Measurements from ENCODE around the gene ATP11C.

The ATP11C gene

DNA sequence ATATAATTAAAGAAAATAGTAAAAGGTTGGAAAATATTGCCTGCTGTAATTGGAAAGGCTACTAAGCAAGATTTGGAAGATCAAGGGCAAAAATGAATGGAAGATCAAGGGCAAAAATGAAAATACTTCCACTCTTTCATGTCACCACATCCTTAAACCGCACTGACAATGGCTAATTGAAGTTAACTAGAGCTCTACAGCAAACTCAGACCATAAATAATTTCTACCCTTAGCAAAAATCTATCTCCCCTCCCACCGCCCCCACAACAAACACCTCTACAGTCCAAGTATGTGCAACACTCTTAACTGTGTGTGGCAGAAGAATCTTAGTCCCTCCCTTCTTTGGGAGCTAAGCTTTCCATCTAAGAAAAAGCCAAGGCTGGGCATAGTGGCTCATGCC is 27.1 kb downstream of the ATP11C start:
- Mint-ChIP-seq H3K4me3 (no peak overlapping the region), H3K9me3 (no peaks in the 10 kb centered on the region), H3K27me3 (no peaks in the 10 kb centered on the region), H3K36me3 (ENCODE audit: low read depth) (peaks cover 9% of the 10 kb centered on the region), H3K27ac (no peak overlapping the region), H3K4me1 (ENCODE audit: low read depth) (peaks cover 25% of the 10 kb centered on the region)
- intact Hi-C loops (cut with micrococcal nuclease), result no loop called here

DNA sequence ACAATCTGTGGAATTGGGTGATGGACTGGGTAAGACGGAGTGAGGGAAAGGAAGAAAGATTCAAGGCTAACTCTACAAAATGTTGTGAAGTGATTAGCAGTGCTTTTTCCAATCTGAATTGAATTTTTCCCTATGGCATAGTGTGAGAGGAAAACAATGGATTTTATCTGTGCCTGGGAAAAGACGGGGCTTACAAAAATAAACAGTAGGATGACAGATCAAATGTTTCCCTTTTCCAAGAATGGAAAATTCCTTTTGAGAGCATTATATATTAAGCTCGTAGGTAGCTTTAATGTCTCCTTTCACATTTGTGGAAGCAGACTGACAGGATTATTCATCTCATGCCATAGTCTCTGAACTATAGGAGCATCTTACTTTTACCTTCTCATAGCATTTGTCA is 27.8 kb downstream of the ATP11C start:
- H3K27ac Mint-ChIP-seq, result peak overlapping the region; percentile 20
- H3K36me3 Mint-ChIP-seq (ENCODE audit: low read depth), result peaks cover 9% of the 10 kb centered on the region
- no peaks in the 10 kb centered on the region for H3K9me3 Mint-ChIP-seq
- intact Hi-C loops (cut with micrococcal nuclease), result no loop called here
- H3K27me3 Mint-ChIP-seq, result no peaks in the 10 kb centered on the region
- H3K4me1 Mint-ChIP-seq (ENCODE audit: low read depth), result peaks cover 20% of the 10 kb centered on the region
- no peak overlapping the region for H3K4me3 Mint-ChIP-seq

DNA sequence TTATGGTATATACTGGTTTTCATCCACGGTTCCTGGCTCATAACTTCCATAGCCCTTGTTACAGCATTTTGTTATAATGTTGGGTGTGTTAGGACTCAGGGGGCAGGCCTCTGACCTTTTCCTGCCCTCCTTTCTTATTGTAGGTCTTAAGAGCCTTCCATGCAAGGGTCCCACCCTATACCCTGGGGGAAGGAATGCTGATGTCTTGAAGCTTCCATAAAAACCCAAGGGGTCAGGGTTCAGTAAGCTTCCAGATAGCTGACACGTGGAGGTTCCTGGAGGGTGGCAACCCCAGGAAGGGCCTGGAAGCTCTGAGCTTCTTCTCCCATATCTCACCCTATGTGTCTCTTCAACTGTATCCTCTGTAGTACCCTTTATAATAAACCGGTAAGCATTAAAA is 29.6 kb downstream of the ATP11C start:
- no peaks in the 10 kb centered on the region for H3K27me3 Mint-ChIP-seq
- intact Hi-C loops (cut with micrococcal nuclease), result no loop called here
- no peaks in the 10 kb centered on the region for H3K9me3 Mint-ChIP-seq
- H3K27ac Mint-ChIP-seq, result no peak overlapping the region
- H3K4me1 Mint-ChIP-seq (ENCODE audit: low read depth), result peaks cover 17% of the 10 kb centered on the region
- peaks cover 9% of the 10 kb centered on the region for H3K36me3 Mint-ChIP-seq (ENCODE audit: low read depth)
- H3K4me3 Mint-ChIP-seq, result no peak overlapping the region

DNA sequence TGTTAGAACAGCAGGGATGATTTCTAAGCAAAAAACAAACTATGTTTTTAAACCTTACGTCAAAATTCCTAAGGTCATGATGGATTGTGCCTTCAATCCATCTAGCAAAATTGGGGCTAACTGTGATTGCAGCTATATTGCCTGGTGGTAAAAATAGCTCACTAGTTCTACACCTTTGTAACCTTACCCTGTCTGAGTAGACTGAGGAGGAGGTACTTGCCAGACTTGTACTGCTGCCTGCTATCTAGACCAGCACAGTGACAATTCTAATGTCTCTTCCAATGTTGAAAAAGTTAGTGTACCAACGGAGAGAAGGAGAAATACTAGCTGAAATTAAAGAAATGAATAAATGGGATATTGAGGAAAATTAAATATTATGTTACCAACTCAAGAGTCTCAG is 30.3 kb downstream of the ATP11C start:
- H3K4me1 Mint-ChIP-seq (ENCODE audit: low read depth), result peaks cover 15% of the 10 kb centered on the region
- intact Hi-C loops (cut with micrococcal nuclease), result no loop called here
- no peaks in the 10 kb centered on the region for H3K27me3 Mint-ChIP-seq
- no peak overlapping the region for H3K4me3 Mint-ChIP-seq
- no peaks in the 10 kb centered on the region for H3K9me3 Mint-ChIP-seq
- peaks cover 9% of the 10 kb centered on the region for H3K36me3 Mint-ChIP-seq (ENCODE audit: low read depth)
- no peak overlapping the region for H3K27ac Mint-ChIP-seq

- Mint-ChIP-seq H3K36me3 (ENCODE audit: low read depth) (no peaks in the 10 kb centered on the region), H3K4me1 (ENCODE audit: low read depth) (peaks cover 6% of the 10 kb centered on the region), H3K27me3 (no peaks in the 10 kb centered on the region), H3K27ac (no peak overlapping the region), H3K9me3 (no peaks in the 10 kb centered on the region), H3K4me3 (no peak overlapping the region)
- intact Hi-C loops (cut with micrococcal nuclease), result no loop called here
Observed at GRCh38 chrX:139898334-139898733, 34.5 kb downstream of the ATP11C start.

GRCh38 chrX:139892512-139892911 is 40.3 kb downstream of the ATP11C start:
- H3K27me3 Mint-ChIP-seq, result no peaks in the 10 kb centered on the region
- H3K27ac Mint-ChIP-seq, result peak overlapping the region; percentile 82
- intact Hi-C loops (cut with micrococcal nuclease), result loop anchor here (5.0 kb wide), 1 partner anchor 40 kb away; the partner anchor contains the start of gene ATP11C
- H3K9me3 Mint-ChIP-seq, result no peaks in the 10 kb centered on the region
- H3K36me3 Mint-ChIP-seq (ENCODE audit: low read depth), result no peaks in the 10 kb centered on the region
- H3K4me3 Mint-ChIP-seq, result no peak overlapping the region
- H3K4me1 Mint-ChIP-seq (ENCODE audit: low read depth), result peaks cover 25% of the 10 kb centered on the region

GRCh38 chrX:139890991-139891700 is 41.7 kb downstream of the ATP11C start:
- peaks cover 24% of the 10 kb centered on the region for H3K4me1 Mint-ChIP-seq (ENCODE audit: low read depth)
- intact Hi-C loops (cut with micrococcal nuclease), result loop anchor here (5.0 kb wide), 1 partner anchor 41 kb away; the partner anchor contains the start of gene ATP11C
- no peak overlapping the region for H3K4me3 Mint-ChIP-seq
- H3K36me3 Mint-ChIP-seq (ENCODE audit: low read depth), result no peaks in the 10 kb centered on the region
- H3K27ac Mint-ChIP-seq, result no peak overlapping the region
- H3K27me3 Mint-ChIP-seq, result no peaks in the 10 kb centered on the region
- H3K9me3 Mint-ChIP-seq, result no peaks in the 10 kb centered on the region

DNA sequence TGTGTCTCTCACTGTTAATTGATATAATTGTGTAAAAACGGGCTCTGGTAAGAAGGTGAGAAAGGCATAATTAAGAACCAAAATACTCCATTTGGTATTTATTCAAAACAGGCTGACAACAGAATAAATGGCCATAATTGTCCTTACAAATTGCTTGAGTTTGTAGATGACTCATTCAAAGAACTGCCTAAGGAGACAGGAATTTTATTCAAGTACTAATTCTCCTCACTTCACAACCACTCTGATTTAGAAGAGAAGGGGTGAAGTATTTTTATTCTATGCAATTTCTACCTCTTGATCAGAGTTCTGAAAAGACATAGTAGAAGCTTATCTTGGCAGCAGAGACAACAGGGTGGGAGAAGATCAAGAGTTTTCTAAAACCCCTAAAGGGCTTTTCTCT is 43.1 kb downstream of the ATP11C start:
- intact Hi-C loops (cut with micrococcal nuclease), result loop anchor here (5.0 kb wide), 1 partner anchor 43 kb away; the partner anchor contains the start of gene ATP11C
- Mint-ChIP-seq H3K27ac (no peak overlapping the region), H3K4me3 (no peak overlapping the region), H3K9me3 (no peaks in the 10 kb centered on the region), H3K4me1 (ENCODE audit: low read depth) (peaks cover 24% of the 10 kb centered on the region), H3K36me3 (ENCODE audit: low read depth) (peaks cover 5% of the 10 kb centered on the region), H3K27me3 (no peaks in the 10 kb centered on the region)

DNA sequence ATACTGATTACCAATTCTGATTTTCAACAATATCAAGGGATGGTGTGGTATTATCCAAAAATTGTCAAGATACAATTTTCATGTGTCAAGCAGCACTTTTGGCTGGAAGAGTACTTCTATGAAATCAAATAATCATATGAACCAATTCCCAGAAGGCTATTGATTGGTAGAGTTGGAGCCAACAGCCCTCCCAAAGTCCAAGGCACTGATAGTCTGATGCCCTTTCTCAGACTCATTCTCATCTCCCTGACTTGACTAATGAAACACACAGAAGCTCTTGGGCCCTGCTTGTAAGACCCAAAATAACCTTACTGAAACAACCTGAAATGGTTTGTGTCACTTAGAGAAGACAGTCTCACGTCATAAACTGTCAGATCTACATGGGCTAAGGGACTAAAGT is 48.9 kb downstream of the ATP11C start:
- H3K4me1 Mint-ChIP-seq (ENCODE audit: low read depth), result no peaks in the 10 kb centered on the region
- peaks cover 13% of the 10 kb centered on the region for H3K36me3 Mint-ChIP-seq (ENCODE audit: low read depth)
- H3K27ac Mint-ChIP-seq, result no peak overlapping the region
- intact Hi-C loops (cut with micrococcal nuclease), result no loop called here
- H3K4me3 Mint-ChIP-seq, result no peak overlapping the region
- H3K27me3 Mint-ChIP-seq, result no peaks in the 10 kb centered on the region
- no peaks in the 10 kb centered on the region for H3K9me3 Mint-ChIP-seq

GRCh38 chrX:139882299-139882698 is 50.6 kb downstream of the ATP11C start:
- H3K27ac Mint-ChIP-seq, result no peak overlapping the region
- intact Hi-C loops (cut with micrococcal nuclease), result no loop called here
- H3K9me3 Mint-ChIP-seq, result no peaks in the 10 kb centered on the region

GRCh38 chrX:139881572-139881971 is 51.3 kb downstream of the ATP11C start:
- peaks cover 5% of the 10 kb centered on the region for H3K4me1 Mint-ChIP-seq (ENCODE audit: low read depth)
- H3K4me3 Mint-ChIP-seq, result no peak overlapping the region
- H3K27me3 Mint-ChIP-seq, result no peaks in the 10 kb centered on the region
- H3K9me3 Mint-ChIP-seq, result no peaks in the 10 kb centered on the region
- H3K36me3 Mint-ChIP-seq (ENCODE audit: low read depth), result peaks cover 13% of the 10 kb centered on the region
- H3K27ac Mint-ChIP-seq, result no peak overlapping the region
- intact Hi-C loops (cut with micrococcal nuclease), result no loop called here

More at GRCh38 chrX:139882299-139882698, 50.6 kb downstream of the ATP11C start:
- no peak overlapping the region for H3K4me3 Mint-ChIP-seq
- H3K36me3 Mint-ChIP-seq (ENCODE audit: low read depth), result peaks cover 13% of the 10 kb centered on the region
- H3K4me1 Mint-ChIP-seq (ENCODE audit: low read depth), result peaks cover 5% of the 10 kb centered on the region
- H3K27me3 Mint-ChIP-seq, result no peaks in the 10 kb centered on the region

DNA sequence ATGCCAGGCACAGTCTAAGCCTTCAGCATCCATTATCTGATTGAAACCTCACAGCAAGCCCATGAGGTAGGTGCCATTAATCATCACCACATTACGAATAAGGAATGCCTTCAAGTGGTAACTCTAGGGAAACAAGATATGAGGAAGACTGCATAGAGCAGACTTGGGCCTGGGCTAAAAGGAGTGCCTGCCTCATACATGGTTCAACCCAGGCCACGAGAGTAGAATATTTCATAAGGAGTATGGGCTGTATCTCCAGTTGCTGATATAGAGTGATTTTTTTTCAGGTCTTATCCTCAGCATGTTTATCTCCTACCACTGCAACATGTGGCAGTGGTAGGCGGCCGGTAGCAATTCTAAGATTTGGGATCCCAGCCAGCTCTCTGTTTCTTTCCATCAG is 51.7 kb downstream of the ATP11C start:
- no peaks in the 10 kb centered on the region for H3K27me3 Mint-ChIP-seq
- peaks cover 13% of the 10 kb centered on the region for H3K36me3 Mint-ChIP-seq (ENCODE audit: low read depth)
- H3K9me3 Mint-ChIP-seq, result no peaks in the 10 kb centered on the region
- H3K4me1 Mint-ChIP-seq (ENCODE audit: low read depth), result peaks cover 5% of the 10 kb centered on the region
- H3K4me3 Mint-ChIP-seq, result no peak overlapping the region
- intact Hi-C loops (cut with micrococcal nuclease), result no loop called here
- no peak overlapping the region for H3K27ac Mint-ChIP-seq

- Mint-ChIP-seq H3K27ac (no peak overlapping the region), H3K36me3 (ENCODE audit: low read depth) (peaks cover 7% of the 10 kb centered on the region), H3K4me3 (no peak overlapping the region), H3K4me1 (ENCODE audit: low read depth) (peaks cover 10% of the 10 kb centered on the region), H3K27me3 (no peaks in the 10 kb centered on the region), H3K9me3 (no peaks in the 10 kb centered on the region)
- intact Hi-C loops (cut with micrococcal nuclease), result loop anchor here (10.0 kb wide), 1 partner anchor 47 kb away; no protein-coding TSS in a partner anchor
Observed at GRCh38 chrX:139877710-139878414, 55.0 kb downstream of the ATP11C start.

GRCh38 chrX:139875841-139876240 is 57.0 kb downstream of the ATP11C start:
- H3K4me1 Mint-ChIP-seq (ENCODE audit: low read depth), result peaks cover 10% of the 10 kb centered on the region
- no peak overlapping the region for H3K4me3 Mint-ChIP-seq
- H3K36me3 Mint-ChIP-seq (ENCODE audit: low read depth), result peaks cover 7% of the 10 kb centered on the region
- intact Hi-C loops (cut with micrococcal nuclease), result loop anchor here (10.0 kb wide), 1 partner anchor 49 kb away; no protein-coding TSS in a partner anchor
- no peaks in the 10 kb centered on the region for H3K9me3 Mint-ChIP-seq
- no peak overlapping the region for H3K27ac Mint-ChIP-seq
- H3K27me3 Mint-ChIP-seq, result no peaks in the 10 kb centered on the region

All from dendritic cell treated with granulocyte-macrophage colony-stimulating factor and Interleukin-4, amounts not matched to agents 40 ng/mL and 50 ng/mL, for 4 days (primary cell).